NB4 (cell line): ENCODE results near the gene SPOCK2.
"Not testable (repeated sequence)": the region's sequence is repeated elsewhere in the genome, so short reads cannot be mapped to it uniquely, and the experiment has no call there.

Experiments used
- DNase-seq: peaks from one replicate; pipeline ENCODE4 v3.0.0; 2010; ENCODE audit warnings: low read depth
- H3K4me3 ChIP-seq: one replicate; pipeline ENCODE4 v1.5.1; 2011; ENCODE audit warnings: mild to moderate bottlenecking, low read depth, low read length, moderate library complexity
- CTCF ChIP-seq: IDR thresholded peaks from one replicate; pipeline ENCODE4 v1.5.1; 2012; ENCODE audit warnings: low read depth, low read length
- MAX ChIP-seq: IDR thresholded peaks from 2 replicates; pipeline ENCODE4 v1.6.1; 2011; ENCODE audit warnings: low read depth, low read length
- MYC ChIP-seq: IDR thresholded peaks from 2 replicates; pipeline ENCODE4 v1.6.1; 2011; ENCODE audit warnings: low read depth, low read length
- POLR2A ChIP-seq: IDR thresholded peaks from 2 replicates; pipeline ENCODE4 v1.6.1; 2011; ENCODE audit warnings: mild to moderate bottlenecking; ENCODE audit not compliant: insufficient read length; ENCODE audit errors: extremely low read depth

Gene SPOCK2

GRCh38 chr10:72035252-72035887 is 53.0 kb downstream of the SPOCK2 start:
- no peak for TF ChIP-seq POLR2A
- no peak for TF ChIP-seq MAX
- TF ChIP-seq CTCF = no peak
- no peak for TF ChIP-seq MYC
- no peak for DNase-seq
- H3K4me3 ChIP-seq = no peak overlapping the region

DNA sequence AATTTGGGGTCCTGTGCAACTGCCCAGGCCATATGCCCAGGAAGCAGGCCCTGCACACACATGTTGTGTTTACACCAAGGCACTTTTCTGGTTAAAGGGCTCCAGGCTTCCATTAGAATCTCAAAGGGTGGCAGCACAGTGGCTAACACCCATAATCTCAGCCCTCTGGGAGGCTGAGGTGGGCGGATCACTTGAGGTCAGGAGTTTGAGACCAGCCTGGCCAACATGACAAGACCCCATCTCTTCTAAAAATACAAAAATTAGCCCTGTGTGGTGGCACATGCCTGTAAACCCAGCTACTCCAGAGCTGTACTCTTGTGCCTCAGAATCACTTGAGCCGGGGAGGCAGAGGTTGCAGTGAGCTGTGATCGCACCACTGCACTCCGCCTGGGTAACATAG is 53.6 kb downstream of the SPOCK2 start:
- no peak for DNase-seq
- H3K4me3 ChIP-seq = no peak overlapping the region
- TF ChIP-seq CTCF (no peak), MYC (no peak), MAX (no peak), POLR2A (no peak)

DNA sequence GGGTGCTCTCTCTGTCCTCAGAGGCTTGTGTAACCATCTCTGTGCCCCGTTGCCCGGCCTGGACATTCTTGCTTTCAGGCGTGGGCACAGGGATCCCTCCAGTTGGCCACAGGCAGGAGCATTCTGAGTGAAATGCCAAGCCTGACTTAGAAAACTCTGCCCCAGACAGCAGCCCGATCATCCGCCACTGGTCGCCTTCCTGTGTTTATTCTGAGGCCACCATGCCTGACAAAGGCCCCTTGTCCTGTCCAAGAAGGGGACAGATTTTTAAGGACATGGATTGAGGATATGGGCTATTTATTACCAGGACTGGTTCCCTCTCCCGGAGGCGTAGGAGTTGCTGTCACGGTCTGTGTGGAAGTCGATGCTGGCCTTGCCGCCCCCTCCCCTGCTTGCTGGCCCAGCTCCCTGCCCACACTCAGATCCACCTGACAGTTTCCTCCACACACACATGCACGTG is 54.3 kb downstream of the SPOCK2 start:
- DNase-seq = no peak
- no peak overlapping the region for H3K4me3 ChIP-seq

GRCh38 chr10:72032409-72033162 is 55.8 kb downstream of the SPOCK2 start:
- not testable (repeated sequence) for DNase-seq, H3K4me3 ChIP-seq

More for the DNA sequence above, 54.3 kb downstream of the SPOCK2 start:
- no peak for TF ChIP-seq CTCF
- TF ChIP-seq POLR2A = no peak
- no peak for TF ChIP-seq MAX
- TF ChIP-seq MYC = no peak

DNA sequence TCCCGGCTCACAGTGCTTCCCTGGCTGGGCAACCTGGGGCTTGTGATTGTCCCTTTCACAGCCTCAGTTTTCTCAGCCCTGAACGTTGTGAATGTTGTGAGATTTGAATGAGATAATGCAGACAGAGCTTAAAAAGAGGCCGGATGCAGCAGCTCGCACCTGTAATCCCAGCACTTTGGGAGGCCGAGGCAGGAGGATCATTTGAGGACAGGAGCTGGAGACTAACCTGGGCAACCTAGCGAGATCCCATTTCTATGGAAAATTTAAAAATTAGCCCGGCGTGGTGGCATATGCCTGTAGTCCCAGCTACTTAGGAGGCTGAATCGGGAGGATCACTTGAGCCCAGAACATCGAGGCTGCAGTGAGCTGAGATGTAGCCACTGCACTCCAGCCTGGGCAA is 56.6 kb downstream of the SPOCK2 start:
- no peak for TF ChIP-seq POLR2A
- no peak for TF ChIP-seq MYC
- no peak for TF ChIP-seq CTCF
- no peak for TF ChIP-seq MAX
- DNase-seq = no peak
- H3K4me3 ChIP-seq = no peak overlapping the region

GRCh38 chr10:72030762-72031543 is 57.4 kb downstream of the SPOCK2 start:
- H3K4me3 ChIP-seq = no peak overlapping the region
- TF ChIP-seq MAX (no peak), POLR2A (no peak), MYC (no peak), CTCF (no peak)
- no peak for DNase-seq
